ENCODE measurements around the gene NFE2.

GRCh38 chr12:54300732-54301427 lies at the start of gene NFE2:
- TF ChIP-seq, protein P1, sequence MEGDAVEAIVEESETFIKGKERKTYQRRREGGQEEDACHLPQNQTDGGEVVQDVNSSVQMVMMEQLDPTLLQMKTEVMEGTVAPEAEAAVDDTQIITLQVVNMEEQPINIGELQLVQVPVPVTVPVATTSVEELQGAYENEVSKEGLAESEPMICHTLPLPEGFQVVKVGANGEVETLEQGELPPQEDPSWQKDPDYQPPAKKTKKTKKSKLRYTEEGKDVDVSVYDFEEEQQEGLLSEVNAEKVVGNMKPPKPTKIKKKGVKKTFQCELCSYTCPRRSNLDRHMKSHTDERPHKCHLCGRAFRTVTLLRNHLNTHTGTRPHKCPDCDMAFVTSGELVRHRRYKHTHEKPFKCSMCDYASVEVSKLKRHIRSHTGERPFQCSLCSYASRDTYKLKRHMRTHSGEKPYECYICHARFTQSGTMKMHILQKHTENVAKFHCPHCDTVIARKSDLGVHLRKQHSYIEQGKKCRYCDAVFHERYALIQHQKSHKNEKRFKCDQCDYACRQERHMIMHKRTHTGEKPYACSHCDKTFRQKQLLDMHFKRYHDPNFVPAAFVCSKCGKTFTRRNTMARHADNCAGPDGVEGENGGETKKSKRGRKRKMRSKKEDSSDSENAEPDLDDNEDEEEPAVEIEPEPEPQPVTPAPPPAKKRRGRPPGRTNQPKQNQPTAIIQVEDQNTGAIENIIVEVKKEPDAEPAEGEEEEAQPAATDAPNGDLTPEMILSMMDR (IDR thresholded peaks at IDR 0.05), result no peak
- TF ChIP-seq POLR2A (IDR thresholded peaks at IDR 0.05), result no peak
- no peak for TF ChIP-seq EP300 (IDR thresholded peaks at IDR 0.05)
- no peak for TF ChIP-seq POLR2AphosphoS5 (IDR thresholded peaks at IDR 0.05)
